HCT116 (cell line): ENCODE data around the gene CAMKMT. TPM values are rescaled to one million over a fixed set of nuclear protein-coding genes. Genes with fewer than 3 reads are reported as not detected.

ENCODE experiments used
- ATAC-seq: fragments of 200-7000 bp; cut with Tn5 transposase; 2 replicates; pipeline ENCODE4 v1.9.1; 2020; ENCODE audit warnings: mild to moderate bottlenecking, moderate library complexity
- BruUV-seq: library from RNA; stranded (reverse); fragments of 400-500 nt; replicated peaks from 2 replicates; lab custom pipeline; 2021; lab: Mats Ljungman, UMichigan
- CTCF ChIA-PET: fragments of 300-600 bp; sonication (Branson Sonifier 250); formaldehyde crosslinking; loops from one replicate; lab custom pipeline; 2021; ENCODE audit warnings: antibody characterized with exemption; lab: Charles Lee
- POLR2A ChIA-PET: fragments of 300-600, 350-600 bp; sonication (Branson Sonifier 250); formaldehyde crosslinking; loops from one replicate; lab custom pipeline; 2021; ENCODE audit warnings: antibody characterized with exemption; lab: Charles Lee
- RAD21 ChIA-PET, 2 experiments: fragments of 300-600 bp; sonication (Branson Sonifier 250); formaldehyde crosslinking; loops; one replicate each; lab custom pipeline; 2023; ENCODE audit warnings: low total read pairs in 2 of 2; ENCODE audit not compliant: uncharacterized antibody in 2 of 2, unreplicated experiment in 2 of 2, low non-redundant PET in 1 of 2; lab: Charles Lee
- DNase-seq: peaks from one replicate; pipeline ENCODE4 v3.0.0-alpha.2; 2010; ENCODE audit warnings: low read depth, low spot score
- H2AFZ ChIP-seq: fragments of 200-600 bp; shearing (Covaris generic), sonication (generic); 2 replicates; pipeline ENCODE4 v1.6.1; 2017; ENCODE audit warnings: low read depth, mixed run types, mixed read lengths, antibody characterized with exemption, low read length; ENCODE audit not compliant: poor library complexity, severe bottlenecking
- H3K27ac ChIP-seq: 2 replicates; pipeline ENCODE4 v1.5.1; 2012; ENCODE audit warnings: low read depth, low read length
- H3K27me3 ChIP-seq: fragments of 200-600 bp; sonication (generic); 2 replicates; pipeline ENCODE4 v1.6.1; 2016; ENCODE audit warnings: mixed run types, low read length, mixed read lengths; ENCODE audit not compliant: insufficient read depth
- H3K36me3 ChIP-seq, 2 experiments: fragments of 200-500 bp in 1 of 2; fragments of 200-600 bp in 1 of 2; sonication (Bioruptor generic) in 1 of 2; sonication (generic) in 1 of 2; 2 replicates each; pipeline versions ENCODE4 v1.5.1 to v1.6.1; 2014 to 2016; ENCODE audit warnings: low read length in 2 of 2, inconsistent platforms in 1 of 2, mixed read lengths in 1 of 2, mixed run types in 1 of 2; ENCODE audit not compliant: insufficient read depth in 2 of 2, control insufficient read depth in 1 of 2
- H3K4me1 ChIP-seq, 2 experiments: fragments of 200-600 bp in 1 of 2; sonication (generic) in 1 of 2; 2 replicates each; pipeline versions ENCODE4 v1.5.1 to v1.6.1; 2012 to 2017; ENCODE audit warnings: low read length in 2 of 2, inconsistent platforms in 1 of 2, mild to moderate bottlenecking in 1 of 2, mixed read lengths in 1 of 2, mixed run types in 1 of 2, moderate library complexity in 1 of 2; ENCODE audit not compliant: insufficient read depth in 2 of 2, control insufficient read depth in 1 of 2
- H3K4me2 ChIP-seq: fragments of 200-600 bp; sonication (generic); 2 replicates; pipeline ENCODE4 v1.6.1; 2017; ENCODE audit warnings: mixed run types, low read length, mixed read lengths
- H3K4me3 ChIP-seq, 2 experiments: fragments of 200-600 bp in 1 of 2; sonication (generic) in 1 of 2; replicated peaks in 1 of 2; 2 replicates each; pipeline ENCODE4 v1.5.1; 2011 to 2016; ENCODE audit warnings: low read length in 2 of 2, control low read depth in 1 of 2, low read depth in 1 of 2, mild to moderate bottlenecking in 1 of 2, mixed read lengths in 1 of 2, mixed run types in 1 of 2
- H3K79me2 ChIP-seq: fragments of 200-600 bp; sonication (generic); 2 replicates; pipeline ENCODE4 v1.6.1; 2017; ENCODE audit warnings: mild to moderate bottlenecking, mixed run types, low read length, moderate library complexity, mixed read lengths; ENCODE audit not compliant: insufficient read depth
- H3K9ac ChIP-seq: fragments of 200-600 bp; sonication (generic); 2 replicates; pipeline ENCODE4 v1.6.1; 2016; ENCODE audit warnings: low read length, mixed read lengths
- H3K9me2 ChIP-seq: fragments of 200-600 bp; sonication (generic), shearing (Covaris generic); 2 replicates; pipeline ENCODE4 v1.6.1; 2017; ENCODE audit warnings: mixed run types, mild to moderate bottlenecking, moderate library complexity; ENCODE audit not compliant: insufficient read depth
- H3K9me3 ChIP-seq, 2 experiments: fragments of 200-500 bp in 1 of 2; fragments of 200-600 bp in 1 of 2; sonication (Bioruptor generic) in 1 of 2; sonication (generic) in 1 of 2; 2 replicates each; pipeline ENCODE4 v1.6.1; 2014 to 2017; ENCODE audit warnings: low read length in 2 of 2, mixed read lengths in 2 of 2, inconsistent platforms in 1 of 2, low read depth in 1 of 2, mild to moderate bottlenecking in 1 of 2, mixed run types in 1 of 2, moderate library complexity in 1 of 2; ENCODE audit not compliant: control insufficient read depth in 1 of 2, insufficient read depth in 1 of 2
- H4K20me1 ChIP-seq: fragments of 200-600 bp; sonication (generic), shearing (Covaris generic); 2 replicates; pipeline ENCODE4 v1.6.1; 2017; ENCODE audit warnings: mixed run types, mild to moderate bottlenecking, moderate library complexity; ENCODE audit not compliant: insufficient read depth
- CBX3 ChIP-seq: IDR thresholded peaks from 2 replicates; pipeline ENCODE4 v1.6.1; 2012; ENCODE audit warnings: low read depth
- EGR1 ChIP-seq: IDR thresholded peaks from 2 replicates; pipeline ENCODE4 v1.6.1; 2012; ENCODE audit warnings: low read depth
- EZH2 ChIP-seq: fragments of 200-600 bp; sonication (generic); IDR thresholded peaks from 2 replicates; pipeline ENCODE4 v1.6.1; 2017; ENCODE audit warnings: antibody characterized with exemption, mixed run types
- EZH2phosphoT487 ChIP-seq: fragments of 200-600 bp; IDR thresholded peaks from 2 replicates; pipeline ENCODE4 v1.6.1; 2018; ENCODE audit warnings: antibody characterized with exemption, borderline replicate concordance
- FOSL1 ChIP-seq: IDR thresholded peaks from 2 replicates; pipeline ENCODE4 v1.6.1; 2012; ENCODE audit warnings: low read depth
- JUND ChIP-seq: IDR thresholded peaks from 2 replicates; pipeline ENCODE4 v1.6.1; 2012
- POLR2A ChIP-seq: IDR thresholded peaks from 2 replicates; pipeline ENCODE4 v1.7.0; 2011; ENCODE audit warnings: borderline replicate concordance; ENCODE audit not compliant: insufficient read depth, insufficient read length; ENCODE audit errors: extremely low read depth
- SP1 ChIP-seq: IDR thresholded peaks from 2 replicates; pipeline ENCODE4 v1.6.1; 2012; ENCODE audit warnings: low read depth
- YY1 ChIP-seq: IDR thresholded peaks from 2 replicates; pipeline ENCODE4 v1.6.1; 2011; ENCODE audit warnings: low read length, low read depth, moderate library complexity, mild to moderate bottlenecking; ENCODE audit not compliant: insufficient replicate concordance; ENCODE audit errors: extremely low read depth
- ZNF274 ChIP-seq: fragments of 200-500 bp; sonication (Bioruptor generic); IDR thresholded peaks from 2 replicates; pipeline ENCODE4 v1.6.1; 2014; ENCODE audit warnings: mild to moderate bottlenecking, low read depth, low read length, inconsistent platforms
- intact Hi-C: fragments of 100-400 bp; cut with micrococcal nuclease; formaldehyde crosslinking; loops from 2 replicates; pipeline ENCODE4 v1.10.0; 2022
- total RNA-seq: library from RNA; stranded (reverse); gene quantifications from one replicate; pipeline ENCODE4 v1.2.1, GENCODE V29; 2021; ENCODE audit not compliant: unreplicated experiment
- TF ChIP-seq, protein P1 (sequence below): IDR thresholded peaks from 2 replicates; pipeline ENCODE4 v1.6.1; 2012; ENCODE audit warnings: low read depth

CAMKMT gene
- total RNA-seq, 1 experiment from 2014 or later: 10.6 TPM

- intact Hi-C loops: no loop called here
- H3K4me2 ChIP-seq: no peak overlapping the region
- no peaks in the 10 kb centered on the region for H3K79me2 ChIP-seq
- RAD21 ChIA-PET: no interaction called here
- H3K27me3 ChIP-seq: no peaks in the 10 kb centered on the region
- no peak overlapping the region for H3K9ac ChIP-seq
- H3K4me3 ChIP-seq: no peak overlapping the region
- TF ChIP-seq SP1 (no peak), FOSL1 (no peak), ZNF274 (no peak), YY1 (no peak), CBX3 (no peak), POLR2A (no peak), EGR1 (no peak), EZH2phosphoT487 (no peak), EZH2 (no peak), JUND (no peak)
- TF ChIP-seq, protein P1, sequence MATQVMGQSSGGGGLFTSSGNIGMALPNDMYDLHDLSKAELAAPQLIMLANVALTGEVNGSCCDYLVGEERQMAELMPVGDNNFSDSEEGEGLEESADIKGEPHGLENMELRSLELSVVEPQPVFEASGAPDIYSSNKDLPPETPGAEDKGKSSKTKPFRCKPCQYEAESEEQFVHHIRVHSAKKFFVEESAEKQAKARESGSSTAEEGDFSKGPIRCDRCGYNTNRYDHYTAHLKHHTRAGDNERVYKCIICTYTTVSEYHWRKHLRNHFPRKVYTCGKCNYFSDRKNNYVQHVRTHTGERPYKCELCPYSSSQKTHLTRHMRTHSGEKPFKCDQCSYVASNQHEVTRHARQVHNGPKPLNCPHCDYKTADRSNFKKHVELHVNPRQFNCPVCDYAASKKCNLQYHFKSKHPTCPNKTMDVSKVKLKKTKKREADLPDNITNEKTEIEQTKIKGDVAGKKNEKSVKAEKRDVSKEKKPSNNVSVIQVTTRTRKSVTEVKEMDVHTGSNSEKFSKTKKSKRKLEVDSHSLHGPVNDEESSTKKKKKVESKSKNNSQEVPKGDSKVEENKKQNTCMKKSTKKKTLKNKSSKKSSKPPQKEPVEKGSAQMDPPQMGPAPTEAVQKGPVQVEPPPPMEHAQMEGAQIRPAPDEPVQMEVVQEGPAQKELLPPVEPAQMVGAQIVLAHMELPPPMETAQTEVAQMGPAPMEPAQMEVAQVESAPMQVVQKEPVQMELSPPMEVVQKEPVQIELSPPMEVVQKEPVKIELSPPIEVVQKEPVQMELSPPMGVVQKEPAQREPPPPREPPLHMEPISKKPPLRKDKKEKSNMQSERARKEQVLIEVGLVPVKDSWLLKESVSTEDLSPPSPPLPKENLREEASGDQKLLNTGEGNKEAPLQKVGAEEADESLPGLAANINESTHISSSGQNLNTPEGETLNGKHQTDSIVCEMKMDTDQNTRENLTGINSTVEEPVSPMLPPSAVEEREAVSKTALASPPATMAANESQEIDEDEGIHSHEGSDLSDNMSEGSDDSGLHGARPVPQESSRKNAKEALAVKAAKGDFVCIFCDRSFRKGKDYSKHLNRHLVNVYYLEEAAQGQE: no peak
- no peak overlapping the region for H2AFZ ChIP-seq
- ATAC-seq (no peak), DNase-seq (no peak)
- H4K20me1 ChIP-seq: no peaks in the 10 kb centered on the region
- BruUV-seq: no TSS peak
- H3K36me3 ChIP-seq: no peaks in the 10 kb centered on the region
- H3K9me2 ChIP-seq: no peaks in the 10 kb centered on the region
- H3K9me3 ChIP-seq: no peaks in the 10 kb centered on the region
- CTCF ChIA-PET: no interaction called here
- POLR2A ChIA-PET: no interaction called here
- no peak overlapping the region for H3K27ac ChIP-seq
- H3K4me1 ChIP-seq: peaks cover 0 to 8% of the 10 kb centered on the region in 2 experiments; a peak in 2 of 4 replicates
Measured at GRCh38 chr2:44691174-44691785, 329.5 kb downstream of the CAMKMT start.
